Peyer's patch (tissue), 4 donors: Measurements from ENCODE around the gene RBM19. TPM values are rescaled to one million over a fixed set of nuclear protein-coding genes. Genes with fewer than 3 reads are reported as not detected.

Source experiments
- DNase-seq, 3 donors: peaks; one replicate each; pipeline ENCODE4 v3.0.0-alpha.2; 2017 to 2019
- H3K27ac ChIP-seq, 4 donors: fragments of 200-600 bp; sonication (generic); one replicate each; pipeline ENCODE4 v1.5.1; 2016 to 2019
- H3K27me3 ChIP-seq, 2 donors: fragments of 200-600 bp; sonication (generic); one replicate each; pipeline ENCODE4 v1.5.1; 2019
- H3K36me3 ChIP-seq, 3 donors: fragments of 200-600 bp; sonication (generic); one replicate each; pipeline ENCODE4 v1.5.1; 2016 to 2019
- H3K4me1 ChIP-seq, 4 donors: fragments of 200-600 bp; sonication (generic); one replicate each; pipeline ENCODE4 v1.5.1; 2016 to 2019
- H3K4me3 ChIP-seq, 4 donors: fragments of 200-600 bp; sonication (generic); 1 replicate in 3 of 4; 2 replicates in 1 of 4; pipeline ENCODE4 v1.5.1; 2016 to 2019; ENCODE audit warnings: mild to moderate bottlenecking in 1 of 4
- H3K9me3 ChIP-seq, 4 donors: fragments of 200-600 bp; sonication (generic); one replicate each; pipeline ENCODE4 v1.5.1; 2016 to 2019; ENCODE audit warnings: mild to moderate bottlenecking in 1 of 4
- POLR2A ChIP-seq, 2 donors: fragments of 450-650 bp; IDR thresholded peaks; one replicate each; pipeline ENCODE4 v1.5.1; 2017; ENCODE audit warnings: antibody characterized with exemption in 2 of 2, mild to moderate bottlenecking in 2 of 2, moderate library complexity in 2 of 2
- total RNA-seq, 4 donors: library from RNA; depleted of rRNA; stranded (reverse); fragments of >200 nt; gene quantifications; one replicate each; pipeline ENCODE4 v1.1.0, GENCODE V29; 2016
- TF ChIP-seq, protein P1 (sequence below), 6 experiments: fragments of 450-650 bp in 4 of 6; fragments of 200-600 bp in 2 of 6; sonication (generic) in 1 of 6; IDR thresholded peaks; one replicate each; pipeline ENCODE4 v1.5.1; 2017 to 2019; ENCODE audit warnings: antibody characterized with exemption in 6 of 6, mild to moderate bottlenecking in 3 of 6, moderate library complexity in 1 of 6

RBM19 gene
- total RNA-seq, 4 donors from 2014 or later: 20.7 to 178 (median 48.0) TPM

DNA sequence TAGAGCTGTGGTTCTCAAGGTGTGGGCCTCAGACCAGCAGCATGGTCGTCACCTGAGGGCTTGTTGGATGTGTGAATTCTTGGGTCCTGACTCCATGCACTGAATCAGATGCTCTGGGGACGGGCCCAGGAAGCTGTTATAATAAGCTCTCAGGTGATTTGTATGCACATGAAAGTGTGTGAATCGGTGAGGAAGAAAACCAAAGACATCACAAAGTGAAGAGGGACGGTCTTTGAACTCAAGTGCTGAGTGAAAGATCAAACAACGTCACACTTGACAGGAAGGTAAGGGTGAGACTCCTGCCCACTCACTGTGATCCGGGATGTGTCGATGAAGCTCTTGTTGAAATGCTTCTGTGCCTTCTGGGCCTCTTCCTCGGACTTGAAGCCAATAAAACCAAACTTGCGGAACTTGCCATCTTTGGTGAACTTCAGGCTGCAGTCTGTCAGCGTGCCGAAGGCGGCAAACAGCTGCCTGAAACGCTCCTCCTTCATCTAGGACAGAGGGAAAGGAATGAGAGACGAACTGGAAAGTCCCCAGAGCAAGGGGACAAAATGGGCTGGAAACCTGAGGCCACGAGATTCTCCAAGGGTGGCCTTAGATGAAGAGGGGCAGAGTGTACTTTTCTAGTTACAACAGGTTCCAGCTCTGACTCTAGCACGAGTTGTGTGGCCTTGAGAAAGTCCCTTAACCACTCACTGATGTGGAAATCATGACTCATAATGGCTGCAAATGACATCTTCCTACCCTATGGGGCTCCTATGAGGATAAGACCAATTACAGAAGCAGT lies 4.0 kb downstream of the RBM19 start:
- peaks cover 0 to 12% (median 4%) of the 10 kb centered on the region in 4 donors for H3K4me1 ChIP-seq
- H3K9me3 ChIP-seq: no peaks in the 10 kb centered on the region
- no peak for DNase-seq
- no peak for TF ChIP-seq POLR2A (IDR thresholded peaks at IDR 0.05)
- TF ChIP-seq, protein P1, sequence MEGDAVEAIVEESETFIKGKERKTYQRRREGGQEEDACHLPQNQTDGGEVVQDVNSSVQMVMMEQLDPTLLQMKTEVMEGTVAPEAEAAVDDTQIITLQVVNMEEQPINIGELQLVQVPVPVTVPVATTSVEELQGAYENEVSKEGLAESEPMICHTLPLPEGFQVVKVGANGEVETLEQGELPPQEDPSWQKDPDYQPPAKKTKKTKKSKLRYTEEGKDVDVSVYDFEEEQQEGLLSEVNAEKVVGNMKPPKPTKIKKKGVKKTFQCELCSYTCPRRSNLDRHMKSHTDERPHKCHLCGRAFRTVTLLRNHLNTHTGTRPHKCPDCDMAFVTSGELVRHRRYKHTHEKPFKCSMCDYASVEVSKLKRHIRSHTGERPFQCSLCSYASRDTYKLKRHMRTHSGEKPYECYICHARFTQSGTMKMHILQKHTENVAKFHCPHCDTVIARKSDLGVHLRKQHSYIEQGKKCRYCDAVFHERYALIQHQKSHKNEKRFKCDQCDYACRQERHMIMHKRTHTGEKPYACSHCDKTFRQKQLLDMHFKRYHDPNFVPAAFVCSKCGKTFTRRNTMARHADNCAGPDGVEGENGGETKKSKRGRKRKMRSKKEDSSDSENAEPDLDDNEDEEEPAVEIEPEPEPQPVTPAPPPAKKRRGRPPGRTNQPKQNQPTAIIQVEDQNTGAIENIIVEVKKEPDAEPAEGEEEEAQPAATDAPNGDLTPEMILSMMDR (IDR thresholded peaks at IDR 0.05): no peak
- peaks cover 0 to 52% (median 0%) of the 10 kb centered on the region in 3 donors for H3K36me3 ChIP-seq
- H3K27ac ChIP-seq: no peak overlapping the region
- H3K27me3 ChIP-seq: no peaks in the 10 kb centered on the region
- no peak overlapping the region for H3K4me3 ChIP-seq

DNA sequence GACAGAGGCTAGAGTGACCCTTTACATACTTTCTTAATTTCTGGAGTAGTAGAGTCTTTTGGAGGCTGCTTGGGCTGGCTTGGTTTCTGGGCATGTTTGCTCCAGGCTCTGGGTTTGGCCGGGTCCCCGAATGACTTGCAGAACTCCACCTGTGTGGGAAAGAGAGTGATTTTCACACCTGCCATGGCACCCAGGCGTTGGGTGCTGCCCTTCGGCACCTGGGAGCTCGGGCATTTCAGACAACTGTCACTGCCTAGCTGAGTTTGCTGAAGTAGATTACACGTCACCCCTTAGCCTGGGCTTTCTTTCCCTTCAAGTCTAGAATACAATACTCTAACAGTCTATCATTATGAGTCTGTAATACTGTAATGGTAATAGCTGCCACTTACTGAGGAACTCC lies 6.1 kb downstream of the RBM19 start:
- TF ChIP-seq, protein P1 (IDR thresholded peaks at IDR 0.05): no peak
- no peak for TF ChIP-seq POLR2A (IDR thresholded peaks at IDR 0.05)
- Histone ChIP-seq H3K36me3 (peaks cover 0 to 70% (median 0%) of the 10 kb centered on the region in 3 donors), H3K27me3 (no peaks in the 10 kb centered on the region), H3K4me1 (peaks cover 0 to 2% (median under 1%) of the 10 kb centered on the region in 4 donors), H3K4me3 (no peak overlapping the region), H3K9me3 (no peaks in the 10 kb centered on the region), H3K27ac (no peak overlapping the region)
- DNase-seq: no peak

DNA sequence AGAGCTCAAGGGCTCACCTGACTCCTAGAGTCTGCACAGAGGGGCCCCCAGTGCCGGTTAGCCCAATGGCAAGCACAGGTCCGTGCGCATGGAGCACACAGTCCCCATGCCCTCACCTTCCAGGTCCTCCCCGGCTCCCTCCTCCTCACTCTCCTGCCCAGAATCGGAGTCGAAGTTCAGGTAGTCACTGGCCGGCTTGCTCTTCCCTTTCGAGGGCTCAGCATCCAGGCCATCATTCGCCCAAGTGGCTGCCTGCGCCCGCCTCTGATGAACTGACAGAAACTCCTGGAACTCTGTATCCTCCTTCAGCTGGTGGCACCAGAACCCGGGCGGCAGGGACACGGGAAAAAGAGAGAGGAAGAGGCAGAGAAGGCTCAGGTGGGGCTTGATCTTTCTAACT lies 7.0 kb downstream of the RBM19 start:
- TF ChIP-seq, protein P1 (IDR thresholded peaks at IDR 0.05): no peak
- TF ChIP-seq POLR2A (IDR thresholded peaks at IDR 0.05): no peak
- H3K36me3 ChIP-seq: peaks cover 0 to 80% (median 0%) of the 10 kb centered on the region in 3 donors
- H3K4me3 ChIP-seq: no peak overlapping the region

DNA sequence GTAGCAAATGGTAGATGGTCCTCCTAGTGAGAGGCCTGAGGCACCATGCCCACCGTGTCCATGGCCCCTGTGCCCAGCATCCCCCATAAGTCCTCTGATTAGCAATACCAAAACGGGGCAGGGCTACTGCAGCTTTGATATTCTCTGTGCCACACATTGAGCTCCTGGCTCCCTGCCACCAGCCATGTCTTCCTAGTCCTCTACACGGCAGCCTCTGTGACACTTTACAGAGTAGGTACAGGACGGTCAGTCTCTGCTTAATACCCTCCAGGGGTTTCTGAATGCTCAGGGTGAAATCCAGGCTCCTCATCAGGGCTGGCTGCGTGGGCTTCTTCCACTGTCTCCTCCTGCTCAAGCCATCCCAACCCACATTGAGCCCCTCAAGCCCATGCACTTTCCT lies 8.0 kb downstream of the RBM19 start:
- DNase-seq: no peak
- H3K36me3 ChIP-seq: peaks cover 0 to 90% (median 0%) of the 10 kb centered on the region in 3 donors
- H3K27ac ChIP-seq: no peak overlapping the region

More for the DNA sequence above, 7.0 kb downstream of the RBM19 start:
- no peak overlapping the region for H3K27ac ChIP-seq
- DNase-seq: no peak
- H3K9me3 ChIP-seq: no peaks in the 10 kb centered on the region
- H3K27me3 ChIP-seq: no peaks in the 10 kb centered on the region
- no peaks in the 10 kb centered on the region for H3K4me1 ChIP-seq

DNA sequence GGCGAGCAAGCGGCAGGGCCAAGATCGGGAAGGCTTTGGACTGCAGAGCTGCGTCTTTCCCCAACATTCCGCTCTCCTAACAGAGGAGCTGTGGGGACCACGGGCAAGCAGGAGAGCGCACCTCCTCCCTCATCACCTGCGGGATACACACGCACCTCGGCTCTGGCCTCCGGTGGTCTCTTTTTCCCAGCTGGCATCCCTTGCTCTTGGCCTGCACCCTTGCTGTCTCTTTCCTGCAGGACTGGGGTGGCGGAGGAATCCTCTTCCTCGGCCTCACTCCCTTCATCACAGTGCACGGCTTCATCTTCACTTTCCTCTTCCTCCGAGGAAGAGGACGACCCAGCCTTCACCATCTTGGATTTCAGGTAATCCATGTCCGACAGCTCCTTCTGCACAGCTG lies 8.5 kb downstream of the RBM19 start:
- Histone ChIP-seq H3K27ac (no peak overlapping the region), H3K36me3 (peaks cover 0 to 94% (median 0%) of the 10 kb centered on the region in 3 donors), H3K4me3 (no peak overlapping the region), H3K27me3 (no peaks in the 10 kb centered on the region), H3K4me1 (no peaks in the 10 kb centered on the region), H3K9me3 (no peaks in the 10 kb centered on the region)
- no peak for DNase-seq
- no peak for TF ChIP-seq POLR2A (IDR thresholded peaks at IDR 0.05)
- TF ChIP-seq, protein P1 (IDR thresholded peaks at IDR 0.05): no peak

More for the DNA sequence above, 8.0 kb downstream of the RBM19 start:
- H3K9me3 ChIP-seq: no peaks in the 10 kb centered on the region
- TF ChIP-seq, protein P1 (IDR thresholded peaks at IDR 0.05): no peak
- TF ChIP-seq POLR2A (IDR thresholded peaks at IDR 0.05): no peak
- H3K4me3 ChIP-seq: no peak overlapping the region
- H3K4me1 ChIP-seq: no peaks in the 10 kb centered on the region
- H3K27me3 ChIP-seq: no peaks in the 10 kb centered on the region
